Measurements from ENCODE around the gene ST3GAL2.
"Not testable (repeated sequence)": the region's sequence is repeated elsewhere in the genome, so short reads cannot be mapped to it uniquely, and the experiment has no call there.

The ST3GAL2 gene

DNA sequence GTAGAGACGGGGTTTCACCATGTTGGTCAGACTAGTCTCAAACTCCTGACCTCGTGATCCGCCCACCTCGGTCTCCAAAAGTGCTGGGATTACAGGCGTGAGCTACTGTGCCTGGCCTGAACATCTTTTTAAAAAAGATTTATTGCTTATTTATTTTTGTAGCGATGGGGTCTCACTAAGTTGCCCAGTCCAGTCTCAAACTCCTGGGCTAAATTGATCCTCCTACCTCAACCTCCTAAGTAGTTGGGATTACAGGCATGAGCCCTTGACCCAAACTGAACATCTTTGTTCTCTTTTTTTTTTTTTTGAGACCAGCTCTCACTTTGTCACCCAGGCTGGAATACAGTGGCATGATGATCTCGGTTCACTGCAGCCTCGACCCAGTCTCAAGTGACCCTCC, 64.7 kb downstream of the ST3GAL2 start:
- no peak for DNase-seq (ENCODE audit: extremely low read depth, low read depth)
- TF ChIP-seq, protein P1, sequence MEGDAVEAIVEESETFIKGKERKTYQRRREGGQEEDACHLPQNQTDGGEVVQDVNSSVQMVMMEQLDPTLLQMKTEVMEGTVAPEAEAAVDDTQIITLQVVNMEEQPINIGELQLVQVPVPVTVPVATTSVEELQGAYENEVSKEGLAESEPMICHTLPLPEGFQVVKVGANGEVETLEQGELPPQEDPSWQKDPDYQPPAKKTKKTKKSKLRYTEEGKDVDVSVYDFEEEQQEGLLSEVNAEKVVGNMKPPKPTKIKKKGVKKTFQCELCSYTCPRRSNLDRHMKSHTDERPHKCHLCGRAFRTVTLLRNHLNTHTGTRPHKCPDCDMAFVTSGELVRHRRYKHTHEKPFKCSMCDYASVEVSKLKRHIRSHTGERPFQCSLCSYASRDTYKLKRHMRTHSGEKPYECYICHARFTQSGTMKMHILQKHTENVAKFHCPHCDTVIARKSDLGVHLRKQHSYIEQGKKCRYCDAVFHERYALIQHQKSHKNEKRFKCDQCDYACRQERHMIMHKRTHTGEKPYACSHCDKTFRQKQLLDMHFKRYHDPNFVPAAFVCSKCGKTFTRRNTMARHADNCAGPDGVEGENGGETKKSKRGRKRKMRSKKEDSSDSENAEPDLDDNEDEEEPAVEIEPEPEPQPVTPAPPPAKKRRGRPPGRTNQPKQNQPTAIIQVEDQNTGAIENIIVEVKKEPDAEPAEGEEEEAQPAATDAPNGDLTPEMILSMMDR (IDR thresholded peaks at IDR 0.05; ENCODE audit: low read depth, low read length), result no peak

- no peak for DNase-seq (ENCODE audit: extremely low read depth, low read depth)
- TF ChIP-seq, protein P1 (IDR thresholded peaks at IDR 0.05; ENCODE audit: low read depth, low read length), result no peak
Observed at GRCh38 chr16:70372921-70373728, 65.8 kb downstream of the ST3GAL2 start.

DNA sequence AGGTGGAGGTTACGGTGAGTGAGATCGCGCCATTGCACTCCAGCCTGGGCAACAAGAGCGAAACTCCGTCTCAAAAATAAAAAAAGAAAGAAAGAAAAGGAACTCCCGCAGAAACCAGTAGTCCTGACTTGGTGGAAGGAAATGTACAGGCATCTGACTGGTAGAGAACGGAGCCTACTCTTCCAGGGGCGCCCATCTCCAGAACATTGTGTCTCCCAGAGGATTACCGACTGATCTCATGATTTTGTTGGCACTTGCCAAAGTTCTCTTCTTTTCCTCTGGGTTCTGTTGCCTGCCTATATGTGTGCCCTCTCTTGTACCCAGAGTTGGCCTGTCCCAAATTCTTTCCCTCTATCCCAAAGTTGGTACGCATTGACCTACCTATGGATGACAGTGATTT, 68.0 kb downstream of the ST3GAL2 start:
- DNase-seq (ENCODE audit: extremely low read depth, low read depth), result no peak
- TF ChIP-seq, protein P1 (IDR thresholded peaks at IDR 0.05; ENCODE audit: low read depth, low read length), result no peak

- not testable (repeated sequence) for DNase-seq (ENCODE audit: extremely low read depth, low read depth)
- TF ChIP-seq, protein P1 (IDR thresholded peaks at IDR 0.05; ENCODE audit: low read depth, low read length), result peak; percentile 66
Observed at GRCh38 chr16:70370145-70370544, 68.8 kb downstream of the ST3GAL2 start.

DNA sequence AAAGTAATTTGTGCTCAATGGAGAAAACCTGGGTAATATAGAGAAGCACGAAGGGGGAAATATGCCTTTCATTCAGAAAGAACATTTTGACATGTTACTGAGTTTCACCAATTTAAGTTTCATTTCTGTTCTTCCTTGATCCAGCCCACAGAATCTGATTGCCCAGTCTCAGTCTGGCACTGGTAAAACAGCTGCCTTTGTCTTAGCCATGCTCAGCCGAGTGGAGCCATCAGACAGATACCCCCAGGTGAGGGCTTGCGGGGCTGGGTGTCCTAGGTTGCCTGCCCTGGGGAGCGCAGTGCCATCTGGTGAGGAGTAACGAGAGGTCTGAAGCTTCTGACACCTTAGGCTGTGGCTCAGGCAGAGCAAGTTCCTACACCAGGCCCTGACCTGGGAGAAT, 74.5 kb downstream of the ST3GAL2 start:
- no peak for DNase-seq (ENCODE audit: extremely low read depth, low read depth)
- TF ChIP-seq, protein P1 (IDR thresholded peaks at IDR 0.05; ENCODE audit: low read depth, low read length), result no peak

DNA sequence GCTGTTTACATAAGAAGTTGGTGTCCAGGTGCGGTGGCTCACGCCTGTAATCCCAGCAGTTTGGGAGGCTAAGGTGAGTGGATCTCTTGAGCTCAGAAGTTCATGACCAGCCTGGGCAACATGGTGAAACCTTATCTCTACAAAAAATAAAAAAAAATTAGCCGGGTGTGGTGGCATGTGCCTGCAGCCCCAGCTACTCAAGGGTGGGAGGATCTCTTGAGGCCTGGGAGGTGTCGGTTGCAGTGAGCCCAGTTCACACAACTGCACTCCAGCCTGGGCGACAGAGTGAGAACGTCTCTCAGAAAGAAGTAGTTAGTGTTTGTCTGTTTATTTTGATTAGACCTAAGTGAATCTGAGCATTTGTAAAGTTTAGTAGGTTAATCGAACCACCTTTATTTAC, 79.3 kb downstream of the ST3GAL2 start:
- TF ChIP-seq, protein P1 (IDR thresholded peaks at IDR 0.05; ENCODE audit: low read depth, low read length), result no peak
- DNase-seq (ENCODE audit: extremely low read depth, low read depth), result no peak

GRCh38 chr16:70349783-70350182, 89.1 kb downstream of the ST3GAL2 start:
- no peak for DNase-seq (ENCODE audit: extremely low read depth, low read depth)
- TF ChIP-seq, protein P1 (IDR thresholded peaks at IDR 0.05; ENCODE audit: low read depth, low read length), result no peak

All from AG09319 (cell line).